HG03558 (cell line): ENCODE results near the gene PCBP3.
"Not testable (repeated sequence)": the region's sequence is repeated elsewhere in the genome, so short reads cannot be mapped to it uniquely, and the experiment has no call there.

Experiments used
- ATAC-seq: cut with Tn5 transposase; IDR thresholded peaks from one replicate; pipeline ENCODE4 v1.9.1; 2021; ENCODE audit warnings: moderate number of reproducible peaks; ENCODE audit not compliant: unreplicated experiment; ENCODE audit errors: extremely low read depth

PCBP3 gene

GRCh38 chr21:45661913-45662622 is 18.5 kb downstream of the PCBP3 start:
- ATAC-seq = not testable (repeated sequence)

GRCh38 chr21:45662623-45663245 is 19.2 kb downstream of the PCBP3 start:
- not testable (repeated sequence) for ATAC-seq

- no peak for ATAC-seq
Measured at GRCh38 chr21:45669382-45669781, 25.9 kb downstream of the PCBP3 start.

GRCh38 chr21:45670731-45671130 is 27.2 kb downstream of the PCBP3 start:
- ATAC-seq = no peak

- ATAC-seq = not testable (repeated sequence)
Measured at GRCh38 chr21:45678790-45679189, 35.3 kb downstream of the PCBP3 start.

- ATAC-seq = no peak
Measured at GRCh38 chr21:45680215-45680614, 36.7 kb downstream of the PCBP3 start.

GRCh38 chr21:45695086-45695485 is 51.6 kb downstream of the PCBP3 start:
- ATAC-seq = no peak

- no peak for ATAC-seq
Measured at GRCh38 chr21:45698493-45699184, 55.1 kb downstream of the PCBP3 start.

- no peak for ATAC-seq
Measured at GRCh38 chr21:45699251-45699942, 55.9 kb downstream of the PCBP3 start.

GRCh38 chr21:45699966-45700365 is 56.4 kb downstream of the PCBP3 start:
- no peak for ATAC-seq

GRCh38 chr21:45700461-45700860 is 56.9 kb downstream of the PCBP3 start:
- ATAC-seq = no peak

- no peak for ATAC-seq
Measured at GRCh38 chr21:45704311-45705108, 61.0 kb downstream of the PCBP3 start.

- ATAC-seq = no peak
Measured at GRCh38 chr21:45706299-45706698, 62.8 kb downstream of the PCBP3 start.

GRCh38 chr21:45709173-45709572 is 65.6 kb downstream of the PCBP3 start:
- ATAC-seq = no peak

- no peak for ATAC-seq
Measured at GRCh38 chr21:45709696-45710268, 66.3 kb downstream of the PCBP3 start.

GRCh38 chr21:45710306-45710705 is 66.8 kb downstream of the PCBP3 start:
- not testable (repeated sequence) for ATAC-seq

- ATAC-seq = no peak
Measured at GRCh38 chr21:45713613-45714012, 70.1 kb downstream of the PCBP3 start.

- ATAC-seq = no peak
Measured at GRCh38 chr21:45715441-45715840, 71.9 kb downstream of the PCBP3 start.

GRCh38 chr21:45718413-45718812 is 74.9 kb downstream of the PCBP3 start:
- ATAC-seq = no peak
